Prostate gland (tissue), 2 donors: ENCODE measurements around the gene MRE11. TPM values are rescaled to one million over a fixed set of nuclear protein-coding genes. Genes with fewer than 3 reads are reported as not detected.
A peak's percentile ranks its signal among the peaks of the same experiment; 100 is the strongest.

Source experiments
- DNase-seq: peaks from one replicate; pipeline ENCODE4 v3.0.0-alpha.2; 2019; ENCODE audit warnings: low spot score
- H3K27ac ChIP-seq, 2 donors: fragments of 200-600 bp; sonication (generic); 2 replicates each; pipeline ENCODE4 v1.5.1; 2017 to 2019
- H3K27me3 ChIP-seq: fragments of 200-600 bp; sonication (generic); replicated peaks from 2 replicates; pipeline ENCODE4 v1.5.1; 2019; ENCODE audit not compliant: insufficient read depth
- H3K36me3 ChIP-seq, 2 donors: fragments of 200-600 bp; sonication (generic); 1 replicate in 1 of 2; 2 replicates in 1 of 2; pipeline versions ENCODE4 v1.5.1 to v1.8.1; 2017 to 2019
- H3K4me1 ChIP-seq: fragments of 200-600 bp; sonication (generic); replicated peaks from 2 replicates; pipeline ENCODE4 v1.5.1; 2019
- H3K4me3 ChIP-seq, 2 donors: fragments of 200-600 bp; sonication (generic); 2 replicates each; pipeline ENCODE4 v1.5.1; 2017 to 2019
- H3K9me3 ChIP-seq: fragments of 200-600 bp; sonication (generic); 2 replicates; pipeline ENCODE4 v1.5.1; 2017
- POLR2A ChIP-seq: fragments of 450-650 bp; IDR thresholded peaks from one replicate; pipeline ENCODE4 v1.6.1; 2016; ENCODE audit warnings: antibody characterized with exemption, mild to moderate bottlenecking
- POLR2AphosphoS5 ChIP-seq: sonication (generic); formaldehyde crosslinking; IDR thresholded peaks from one replicate; pipeline ENCODE4 v1.6.1; 2017; ENCODE audit warnings: antibody characterized with exemption
- WGBS: methylation state at CpG from one replicate; pipeline ENCODE4 v1.1.5; 2018; 5-methylcytosine and 5-hydroxymethylcytosine counted together
- intact Hi-C: fragments of 100-400 bp; cut with DNase I; formaldehyde crosslinking; loops from one replicate; pipeline ENCODE4 v1.14.2; 2022
- total RNA-seq, 2 donors: library from RNA; depleted of rRNA; stranded (reverse); fragments of >200 nt; gene quantifications; one replicate each; pipeline ENCODE4 v1.1.0, GENCODE V29; 2016
- TF ChIP-seq, protein P1 (sequence below), 4 experiments: fragments of 200-600 bp in 2 of 4; fragments of 450-650 bp in 2 of 4; sonication (generic) in 2 of 4; IDR thresholded peaks; 1 replicate in 3 of 4; 2 replicates in 1 of 4; pipeline ENCODE4 v1.5.1; 2016 to 2019; ENCODE audit warnings: antibody characterized with exemption in 4 of 4, mild to moderate bottlenecking in 2 of 4, moderate library complexity in 2 of 4

MRE11 gene
- total RNA-seq, 2 donors from 2014 or later: 12.3 to 14.1 TPM

DNA sequence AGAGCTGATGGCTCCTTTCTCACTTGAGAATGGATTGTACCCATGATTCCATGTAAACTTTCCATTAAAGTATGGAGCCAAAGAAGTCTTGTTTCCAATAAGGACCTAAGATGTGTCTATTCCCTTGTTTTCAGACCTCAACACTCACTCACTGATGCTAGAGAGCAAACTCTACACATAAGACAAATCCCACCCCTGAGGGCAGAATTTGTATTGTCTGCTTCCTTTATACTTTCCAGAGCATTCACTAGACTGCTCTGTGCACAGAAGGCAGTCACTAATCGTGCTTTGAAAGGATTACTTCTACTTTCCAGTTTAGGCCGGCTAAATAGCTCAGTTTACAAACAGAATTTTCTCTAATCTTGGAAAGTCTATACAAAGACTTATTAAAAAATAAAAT lies 6.5 kb upstream of the MRE11 start:
- H3K27ac ChIP-seq: no peak overlapping the region

DNA sequence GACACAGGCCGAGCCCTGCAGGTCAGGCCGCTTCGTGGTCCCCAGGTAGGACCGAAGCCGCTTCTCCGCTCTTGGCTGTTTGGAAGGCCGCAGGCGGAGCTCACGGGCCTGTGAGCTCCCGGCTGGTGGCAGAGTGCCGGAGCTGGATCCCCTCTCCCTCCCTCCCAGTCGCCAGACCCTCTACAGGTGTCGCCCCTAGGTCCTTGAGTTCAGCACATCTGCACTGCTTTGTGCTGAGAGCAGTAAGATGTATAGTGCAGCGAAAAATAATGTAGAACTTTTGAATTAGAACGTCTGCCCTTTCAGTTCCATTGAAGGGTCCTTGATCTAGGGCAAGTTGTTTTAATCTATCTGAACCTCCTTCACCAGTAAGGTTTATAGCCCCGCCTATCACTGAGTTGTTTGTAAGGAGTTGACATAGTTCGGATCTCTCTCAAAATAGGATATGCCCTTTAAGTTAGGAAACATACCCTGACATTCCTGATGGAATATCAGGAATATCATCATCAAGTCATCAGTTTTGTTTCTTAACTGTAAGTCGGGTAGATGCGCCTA lies 559 bp upstream of the MRE11 start:
- H3K27ac ChIP-seq: peak overlapping the region; percentile 70 to 81
- WGBS: 4% methylated on average over 19 of the region's 19 CpGs
- H3K27me3 ChIP-seq: no peaks in the 10 kb centered on the region
- H3K4me3 ChIP-seq: peak overlapping the region; percentile 75 to 81
- peaks cover 5% of the 10 kb centered on the region for H3K4me1 ChIP-seq
- peaks cover 0 to 4% of the 10 kb centered on the region in 2 donors for H3K36me3 ChIP-seq
- TF ChIP-seq, protein P1, sequence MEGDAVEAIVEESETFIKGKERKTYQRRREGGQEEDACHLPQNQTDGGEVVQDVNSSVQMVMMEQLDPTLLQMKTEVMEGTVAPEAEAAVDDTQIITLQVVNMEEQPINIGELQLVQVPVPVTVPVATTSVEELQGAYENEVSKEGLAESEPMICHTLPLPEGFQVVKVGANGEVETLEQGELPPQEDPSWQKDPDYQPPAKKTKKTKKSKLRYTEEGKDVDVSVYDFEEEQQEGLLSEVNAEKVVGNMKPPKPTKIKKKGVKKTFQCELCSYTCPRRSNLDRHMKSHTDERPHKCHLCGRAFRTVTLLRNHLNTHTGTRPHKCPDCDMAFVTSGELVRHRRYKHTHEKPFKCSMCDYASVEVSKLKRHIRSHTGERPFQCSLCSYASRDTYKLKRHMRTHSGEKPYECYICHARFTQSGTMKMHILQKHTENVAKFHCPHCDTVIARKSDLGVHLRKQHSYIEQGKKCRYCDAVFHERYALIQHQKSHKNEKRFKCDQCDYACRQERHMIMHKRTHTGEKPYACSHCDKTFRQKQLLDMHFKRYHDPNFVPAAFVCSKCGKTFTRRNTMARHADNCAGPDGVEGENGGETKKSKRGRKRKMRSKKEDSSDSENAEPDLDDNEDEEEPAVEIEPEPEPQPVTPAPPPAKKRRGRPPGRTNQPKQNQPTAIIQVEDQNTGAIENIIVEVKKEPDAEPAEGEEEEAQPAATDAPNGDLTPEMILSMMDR (IDR thresholded peaks at IDR 0.05): no peak
- no peak for TF ChIP-seq POLR2AphosphoS5
- TF ChIP-seq POLR2A: no peak
- H3K9me3 ChIP-seq: no peaks in the 10 kb centered on the region
- no peak for DNase-seq
- intact Hi-C loops: loop anchor here (10.0 kb wide), 1 partner anchor 309 kb away; no protein-coding TSS in a partner anchor

More for the DNA sequence above, 6.5 kb upstream of the MRE11 start:
- no peaks in the 10 kb centered on the region for H3K27me3 ChIP-seq
- intact Hi-C loops: loop anchor here (10.0 kb wide), 1 partner anchor 605 kb away; no protein-coding TSS in a partner anchor
- TF ChIP-seq POLR2AphosphoS5: no peak
- TF ChIP-seq, protein P1 (IDR thresholded peaks at IDR 0.05): no peak
- no peak for TF ChIP-seq POLR2A
- peaks cover 4% of the 10 kb centered on the region for H3K4me1 ChIP-seq
- peaks cover 0 to 4% of the 10 kb centered on the region in 2 donors for H3K36me3 ChIP-seq
- 91% methylated on average over 2 of the region's 2 CpGs for WGBS
- no peak for DNase-seq
- H3K4me3 ChIP-seq: no peak overlapping the region
- H3K9me3 ChIP-seq: no peaks in the 10 kb centered on the region

DNA sequence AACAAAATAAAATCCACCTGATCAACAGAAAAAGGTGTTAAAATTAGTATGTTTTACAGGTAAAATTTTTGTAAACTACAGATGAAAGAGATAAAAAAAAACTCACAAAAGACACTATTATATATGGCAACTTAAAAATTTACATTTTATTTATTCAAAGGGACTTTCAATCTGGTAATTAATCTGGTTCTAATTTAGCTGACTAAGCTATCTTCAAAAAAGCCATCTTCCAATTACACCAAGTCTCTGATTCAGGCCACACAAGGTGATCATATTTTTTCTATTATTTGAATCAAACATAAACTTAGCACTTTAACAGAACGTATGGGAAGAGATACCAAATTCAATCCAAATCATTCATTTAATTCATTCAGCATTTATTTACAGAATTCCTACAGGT lies 7.6 kb downstream of the MRE11 start:
- Histone ChIP-seq H3K4me1 (no peaks in the 10 kb centered on the region), H3K4me3 (no peak overlapping the region), H3K27ac (no peak overlapping the region), H3K9me3 (no peaks in the 10 kb centered on the region), H3K27me3 (no peaks in the 10 kb centered on the region), H3K36me3 (no peaks in the 10 kb centered on the region)
- TF ChIP-seq, protein P1 (IDR thresholded peaks at IDR 0.05): no peak
- TF ChIP-seq POLR2AphosphoS5: no peak
- TF ChIP-seq POLR2A: no peak
- DNase-seq: no peak
- intact Hi-C loops: no loop called here
- 93% methylated on average over 1 of the region's 1 CpG for WGBS

DNA sequence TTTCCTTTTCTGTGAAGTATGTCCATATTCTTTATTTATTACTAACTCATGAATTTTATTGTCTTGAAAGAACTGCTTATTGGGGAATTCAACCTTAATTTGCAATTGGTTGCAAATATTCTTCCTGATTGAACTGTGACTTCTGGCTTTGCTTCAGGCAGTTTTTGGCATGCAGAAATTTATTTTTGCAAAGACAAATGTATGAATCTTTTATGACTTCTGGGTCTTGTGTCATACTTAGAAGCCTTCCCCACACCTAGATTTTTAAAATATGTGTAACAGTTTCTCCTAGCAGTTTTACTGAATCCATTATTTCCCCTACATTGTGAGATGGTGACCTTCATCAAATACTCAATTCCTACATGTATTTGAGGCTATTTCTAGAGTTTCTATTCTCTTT lies 12.3 kb downstream of the MRE11 start:
- Histone ChIP-seq H3K27ac (no peak overlapping the region), H3K4me3 (no peak overlapping the region), H3K36me3 (peaks cover 0 to 5% of the 10 kb centered on the region in 2 donors), H3K4me1 (no peaks in the 10 kb centered on the region), H3K9me3 (no peaks in the 10 kb centered on the region), H3K27me3 (no peaks in the 10 kb centered on the region)
- no peak for DNase-seq
- no peak for TF ChIP-seq POLR2AphosphoS5
- TF ChIP-seq, protein P1 (IDR thresholded peaks at IDR 0.05): no peak
- intact Hi-C loops: no loop called here

DNA sequence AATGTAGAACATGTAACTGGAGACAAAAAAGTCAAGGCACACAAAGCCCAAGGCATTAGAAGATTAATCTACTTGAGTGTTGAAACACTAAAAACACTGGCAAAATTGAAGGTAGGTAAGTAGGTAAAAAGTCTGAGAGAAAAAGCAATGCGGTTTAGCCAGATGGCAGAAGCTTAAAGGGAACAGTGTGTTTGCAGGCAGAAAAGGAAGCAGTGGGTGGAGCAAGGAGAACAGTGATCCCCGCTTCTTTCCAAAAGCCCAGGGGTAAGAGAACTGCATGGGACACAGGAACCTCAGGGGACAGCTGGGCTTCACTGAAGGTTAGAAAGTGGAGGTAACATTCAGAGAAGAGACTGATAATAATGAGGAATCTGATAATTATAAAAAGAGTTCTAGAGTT lies 16.0 kb downstream of the MRE11 start:
- no peak for TF ChIP-seq POLR2AphosphoS5
- TF ChIP-seq, protein P1 (IDR thresholded peaks at IDR 0.05): no peak
- TF ChIP-seq POLR2A: no peak
- DNase-seq: no peak
- no peaks in the 10 kb centered on the region for H3K4me1 ChIP-seq
- intact Hi-C loops: no loop called here
- 89% methylated on average over 2 of the region's 2 CpGs for WGBS
- no peaks in the 10 kb centered on the region for H3K27me3 ChIP-seq
- H3K36me3 ChIP-seq: peaks cover 0 to 5% of the 10 kb centered on the region in 2 donors
- H3K4me3 ChIP-seq: no peak overlapping the region
- H3K27ac ChIP-seq: no peak overlapping the region
- no peaks in the 10 kb centered on the region for H3K9me3 ChIP-seq
